HAP-1 (cell line): Measurements from ENCODE around the gene FAM170B.

Source experiments
- DNase-seq, 2 experiments: peaks; one replicate each; pipeline ENCODE4 v3.0.0-alpha.2; 2016 to 2020; ENCODE audit warnings: low spot score in 2 of 2
- H3K27me3 ChIP-seq: fragments of 250-450 bp; sonication (Bioruptor Pico); 2 replicates; pipeline ENCODE4 v1.5.1; 2020; ENCODE audit warnings: low read depth, mild to moderate bottlenecking, moderate library complexity
- H3K36me3 ChIP-seq: fragments of 250-450 bp; sonication (Bioruptor Pico); replicated peaks from 2 replicates; pipeline ENCODE4 v1.5.1; 2020; ENCODE audit warnings: mild to moderate bottlenecking
- H3K4me1 ChIP-seq: fragments of 250-450 bp; sonication (Bioruptor Pico); 2 replicates; pipeline ENCODE4 v1.5.1; 2020; ENCODE audit warnings: mild to moderate bottlenecking
- H3K4me3 ChIP-seq: fragments of 250-450 bp; sonication (Bioruptor Pico); 2 replicates; pipeline ENCODE4 v1.5.1; 2020; ENCODE audit warnings: mild to moderate bottlenecking, moderate library complexity
- H3K9me3 ChIP-seq: fragments of 250-450 bp; sonication (Bioruptor Pico); 2 replicates; pipeline ENCODE4 v1.5.1; 2020; ENCODE audit warnings: mild to moderate bottlenecking, moderate library complexity
- in situ Hi-C: fragments of 300-500 bp; cut with MboI; formaldehyde crosslinking; loops from 3 replicates; pipeline ENCODE4 v1.14.3; 2020; ENCODE audit warnings: low sequenced_read_pairs, inconsistent platforms, mixed read lengths

Gene FAM170B

DNA sequence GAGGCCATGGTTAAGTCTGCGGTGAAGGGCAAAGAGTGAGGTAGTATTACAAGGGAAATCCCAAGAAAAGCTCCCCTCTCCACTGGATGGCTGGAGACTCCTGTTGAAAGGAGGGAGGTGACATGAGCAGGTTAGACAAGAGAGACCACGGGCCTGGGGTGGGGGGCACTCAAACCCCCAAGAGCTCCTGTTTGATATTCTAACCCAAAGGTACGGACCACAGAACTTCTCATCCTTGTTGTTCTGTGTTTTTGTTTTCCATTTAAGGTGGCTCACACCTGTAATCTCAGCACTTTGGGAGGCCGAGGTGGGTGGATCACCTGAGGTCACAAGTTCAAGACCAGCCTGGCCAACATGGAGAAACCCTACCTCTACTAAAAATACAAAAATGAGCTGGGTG, 30.1 kb downstream of the FAM170B start:
- H3K4me3 ChIP-seq, result no peak overlapping the region
- in situ Hi-C loops, result no loop called here

DNA sequence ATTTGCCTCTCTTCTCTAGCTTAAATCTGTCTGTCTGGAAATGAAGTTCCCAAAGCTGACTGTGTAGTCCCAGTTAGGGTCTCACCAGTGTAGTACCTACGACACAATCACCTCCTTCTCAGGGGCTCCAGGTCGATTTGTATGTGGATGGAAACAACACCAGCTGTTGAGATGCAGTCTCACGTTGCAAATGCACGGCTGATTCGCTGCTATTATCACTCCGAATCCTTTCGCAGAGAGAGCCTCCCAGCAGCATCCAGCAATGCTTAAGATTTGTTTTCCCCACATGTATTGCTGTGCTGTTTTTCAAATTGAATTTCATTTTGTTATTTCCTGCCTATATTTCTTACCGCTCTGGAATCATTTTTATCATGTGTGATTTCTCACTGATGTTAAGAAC, 34.8 kb downstream of the FAM170B start:
- no peak overlapping the region for H3K4me3 ChIP-seq
- no peaks in the 10 kb centered on the region for H3K4me1 ChIP-seq
- in situ Hi-C loops, result no loop called here
- H3K36me3 ChIP-seq, result no peaks in the 10 kb centered on the region
- DNase-seq, result no peak
- no peaks in the 10 kb centered on the region for H3K27me3 ChIP-seq
- no peaks in the 10 kb centered on the region for H3K9me3 ChIP-seq

More for the DNA sequence above, 30.1 kb downstream of the FAM170B start:
- Histone ChIP-seq H3K9me3 (no peaks in the 10 kb centered on the region), H3K4me1 (no peaks in the 10 kb centered on the region), H3K36me3 (no peaks in the 10 kb centered on the region), H3K27me3 (no peaks in the 10 kb centered on the region)
- no peak for DNase-seq

DNA sequence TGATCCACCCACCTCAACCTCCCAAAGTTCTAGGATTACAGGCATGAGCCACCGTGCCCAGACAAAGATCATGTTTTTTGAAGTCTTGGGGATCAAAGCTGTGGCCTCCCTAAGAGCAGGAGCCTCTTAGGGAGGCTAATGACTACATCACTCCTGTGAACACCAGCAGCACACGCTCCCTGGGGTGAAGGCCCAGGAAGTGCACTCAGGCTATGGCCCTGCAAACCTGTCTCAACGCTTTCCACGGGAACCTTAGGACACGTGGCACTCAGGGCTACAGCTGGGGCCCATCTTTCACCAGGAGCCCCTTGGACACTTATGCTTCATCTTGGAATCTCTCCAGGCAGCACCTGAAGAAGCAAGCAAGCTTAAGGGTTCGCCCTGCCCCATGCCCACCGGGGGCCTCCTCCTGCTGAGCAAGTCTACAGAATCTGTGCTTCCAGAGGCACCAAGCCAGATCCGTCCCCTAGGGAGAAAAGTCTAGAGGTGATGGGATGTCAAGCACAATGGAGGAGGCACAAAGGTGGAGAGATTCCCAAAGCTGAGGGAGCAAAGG, 36.9 kb downstream of the FAM170B start:
- Histone ChIP-seq H3K27me3 (no peaks in the 10 kb centered on the region), H3K9me3 (no peaks in the 10 kb centered on the region), H3K4me3 (no peak overlapping the region), H3K36me3 (no peaks in the 10 kb centered on the region), H3K4me1 (no peaks in the 10 kb centered on the region)
- no peak for DNase-seq
- in situ Hi-C loops, result no loop called here

DNA sequence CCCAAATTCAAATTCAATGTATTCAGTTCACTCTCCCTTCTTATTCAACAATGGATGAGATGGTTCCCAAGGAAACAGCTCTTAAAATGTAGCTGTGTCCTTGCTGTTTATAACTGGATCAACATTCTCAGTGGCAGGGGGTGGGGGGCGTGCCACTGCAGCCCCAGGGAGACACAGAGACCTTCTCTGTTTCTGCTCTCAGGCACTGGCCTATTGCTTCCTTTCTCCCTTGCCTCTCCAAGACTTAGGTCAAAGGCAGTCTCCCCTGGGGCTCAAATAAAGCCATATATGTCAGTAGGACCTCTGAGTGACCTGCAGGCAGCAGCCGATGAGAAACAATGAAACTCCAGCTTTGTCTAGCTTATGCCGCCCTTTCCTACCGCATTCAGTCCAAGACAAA, 39.2 kb downstream of the FAM170B start:
- in situ Hi-C loops, result no loop called here
- no peak overlapping the region for H3K4me3 ChIP-seq
- H3K4me1 ChIP-seq, result no peaks in the 10 kb centered on the region
- H3K36me3 ChIP-seq, result no peaks in the 10 kb centered on the region
- no peaks in the 10 kb centered on the region for H3K9me3 ChIP-seq
- DNase-seq, result no peak
- no peaks in the 10 kb centered on the region for H3K27me3 ChIP-seq

DNA sequence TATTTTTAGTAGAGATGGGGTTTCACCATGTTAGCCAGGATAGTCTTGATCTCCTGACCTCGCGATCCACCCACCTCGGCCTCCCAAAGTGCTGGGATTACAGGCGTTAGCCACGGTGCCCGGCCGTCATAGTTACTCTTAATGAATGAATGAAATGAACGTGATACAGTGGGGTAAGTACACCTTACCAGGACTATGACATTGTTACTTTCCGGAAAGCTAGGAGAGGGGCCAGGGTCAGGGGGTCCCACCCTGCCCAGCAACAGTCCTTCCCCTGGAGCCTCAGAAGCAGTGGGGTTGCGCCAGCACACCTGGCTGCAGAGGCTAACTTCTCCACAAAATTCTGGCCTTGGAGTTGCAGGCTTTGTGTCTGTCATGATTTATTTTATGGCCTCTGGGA, 39.9 kb downstream of the FAM170B start:
- H3K27me3 ChIP-seq, result no peaks in the 10 kb centered on the region
- no peaks in the 10 kb centered on the region for H3K4me1 ChIP-seq
- no peak for DNase-seq
- in situ Hi-C loops, result no loop called here
- H3K9me3 ChIP-seq, result no peaks in the 10 kb centered on the region
- no peaks in the 10 kb centered on the region for H3K36me3 ChIP-seq
- H3K4me3 ChIP-seq, result no peak overlapping the region

DNA sequence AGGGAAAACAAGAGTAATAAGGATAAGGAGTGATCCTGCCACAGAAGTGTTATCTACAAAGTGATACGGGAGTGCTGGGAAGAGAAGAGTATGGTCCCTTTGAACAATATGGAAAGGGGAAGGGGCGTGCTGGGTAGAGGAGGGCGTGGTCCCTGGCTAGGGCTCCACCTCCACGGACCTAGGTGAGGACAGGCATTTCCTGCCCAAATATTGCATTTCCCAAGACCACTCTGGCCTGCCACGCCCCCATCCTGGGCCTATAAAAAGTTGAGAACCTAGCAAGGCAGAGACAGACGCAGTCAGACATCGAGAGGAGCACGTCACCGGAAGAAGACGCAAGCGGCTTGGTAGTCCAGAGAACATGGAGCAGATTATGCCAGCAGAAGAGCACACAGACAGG, 41.3 kb downstream of the FAM170B start:
- DNase-seq, result no peak
- no peaks in the 10 kb centered on the region for H3K27me3 ChIP-seq
- H3K9me3 ChIP-seq, result no peaks in the 10 kb centered on the region
- H3K4me3 ChIP-seq, result no peak overlapping the region
- in situ Hi-C loops, result no loop called here
- H3K36me3 ChIP-seq, result no peaks in the 10 kb centered on the region
- H3K4me1 ChIP-seq, result no peaks in the 10 kb centered on the region

DNA sequence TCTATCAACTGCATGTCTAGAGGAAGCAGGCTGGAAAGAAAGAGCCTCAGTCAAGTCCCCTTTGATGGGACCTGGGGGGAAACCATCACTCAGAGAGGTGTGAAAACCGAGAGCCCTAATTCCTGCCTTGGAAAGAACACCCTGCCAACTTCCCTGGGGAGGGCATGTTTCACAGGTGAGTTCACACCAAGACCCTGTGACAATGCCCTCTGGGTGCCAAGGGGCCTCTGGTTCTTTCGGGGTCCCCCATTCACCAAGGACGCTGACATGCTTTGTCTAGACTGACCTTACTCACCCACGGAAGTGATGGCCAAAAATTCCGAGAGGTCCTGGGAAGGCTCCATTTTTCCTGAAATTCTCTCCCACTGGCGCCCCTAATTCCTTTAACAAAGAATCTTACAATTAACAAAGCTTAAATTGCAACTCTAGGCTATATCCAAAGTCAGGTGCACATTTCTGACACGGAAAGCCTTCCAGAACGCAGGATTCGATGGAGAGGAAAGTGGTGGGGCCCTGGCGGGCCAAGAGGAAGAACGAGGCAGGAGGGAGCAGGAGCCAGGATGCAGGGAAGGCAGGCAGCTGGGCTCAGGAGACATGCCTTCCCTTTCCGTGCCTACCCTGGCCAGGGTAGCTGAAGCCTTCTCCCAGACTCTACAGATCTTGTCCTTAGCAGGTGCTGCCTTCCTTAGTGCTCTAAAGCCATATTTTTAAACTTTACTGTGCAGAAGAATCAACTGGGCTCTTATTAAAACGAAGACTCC, 42.2 kb downstream of the FAM170B start:
- H3K27me3 ChIP-seq, result no peaks in the 10 kb centered on the region
- in situ Hi-C loops, result no loop called here
- H3K4me3 ChIP-seq, result no peak overlapping the region
- H3K9me3 ChIP-seq, result no peaks in the 10 kb centered on the region
- H3K4me1 ChIP-seq, result no peaks in the 10 kb centered on the region
- no peaks in the 10 kb centered on the region for H3K36me3 ChIP-seq
- DNase-seq, result no peak

DNA sequence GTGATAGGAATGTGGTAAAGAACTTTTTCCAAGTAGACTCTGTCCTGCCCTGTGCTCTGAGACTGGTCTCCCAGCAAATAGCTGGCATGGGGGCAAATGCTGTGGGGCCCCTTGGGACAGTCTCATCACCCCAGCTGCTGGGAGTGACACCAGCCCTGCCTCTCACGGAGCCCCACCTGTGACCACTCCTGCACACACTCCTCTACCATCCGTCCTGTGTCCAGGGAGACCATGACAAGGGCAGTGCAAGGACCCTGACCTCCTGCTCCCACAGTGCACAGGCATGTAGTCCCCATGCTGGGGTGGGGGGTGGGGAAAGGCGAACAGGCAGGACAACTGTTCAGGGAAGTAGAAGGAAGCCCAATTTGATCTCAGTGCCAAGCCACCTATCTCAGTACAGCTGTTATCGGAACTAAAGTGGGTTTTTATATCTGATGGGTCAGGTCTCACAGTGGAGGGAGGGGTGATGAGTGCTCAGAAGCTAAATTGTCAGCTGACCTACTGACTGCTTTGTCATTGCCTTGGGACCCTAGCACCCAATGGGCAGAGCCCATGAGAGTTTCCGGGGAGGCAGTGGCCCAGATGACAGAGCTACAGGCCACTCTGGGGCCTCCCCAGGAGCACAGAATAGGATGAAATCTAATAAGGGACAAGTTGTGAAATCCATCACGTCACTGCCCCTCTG, 43.0 kb downstream of the FAM170B start:
- DNase-seq, result no peak
- no peaks in the 10 kb centered on the region for H3K27me3 ChIP-seq
- no peaks in the 10 kb centered on the region for H3K36me3 ChIP-seq
- in situ Hi-C loops, result no loop called here
- H3K4me3 ChIP-seq, result no peak overlapping the region
- H3K4me1 ChIP-seq, result no peaks in the 10 kb centered on the region
- H3K9me3 ChIP-seq, result no peaks in the 10 kb centered on the region

DNA sequence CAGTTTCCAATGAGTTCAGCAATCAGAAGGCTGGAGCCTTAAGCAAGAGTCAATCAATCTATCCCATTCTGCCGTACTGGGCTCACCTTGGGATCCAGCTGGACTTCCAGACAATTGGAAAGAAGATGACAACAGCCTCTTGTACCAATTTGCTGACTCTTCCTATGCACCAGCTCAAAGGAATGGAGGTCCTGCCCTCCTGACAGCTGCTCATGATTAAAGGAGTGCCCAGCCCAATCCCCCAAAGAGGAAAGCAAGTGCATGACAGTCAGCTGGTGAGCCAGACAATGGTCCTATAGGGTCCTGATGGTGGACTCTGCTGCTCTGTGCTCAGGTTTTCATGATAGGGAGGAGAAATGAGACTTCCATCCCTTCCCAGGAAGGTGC, 43.6 kb downstream of the FAM170B start:
- no peaks in the 10 kb centered on the region; the same call in 1 of the 2 replicates for H3K9me3 ChIP-seq
- no peak overlapping the region for H3K4me3 ChIP-seq
- no peaks in the 10 kb centered on the region for H3K4me1 ChIP-seq
- DNase-seq, result no peak
- no peaks in the 10 kb centered on the region for H3K27me3 ChIP-seq
- no peaks in the 10 kb centered on the region for H3K36me3 ChIP-seq
- in situ Hi-C loops, result no loop called here

DNA sequence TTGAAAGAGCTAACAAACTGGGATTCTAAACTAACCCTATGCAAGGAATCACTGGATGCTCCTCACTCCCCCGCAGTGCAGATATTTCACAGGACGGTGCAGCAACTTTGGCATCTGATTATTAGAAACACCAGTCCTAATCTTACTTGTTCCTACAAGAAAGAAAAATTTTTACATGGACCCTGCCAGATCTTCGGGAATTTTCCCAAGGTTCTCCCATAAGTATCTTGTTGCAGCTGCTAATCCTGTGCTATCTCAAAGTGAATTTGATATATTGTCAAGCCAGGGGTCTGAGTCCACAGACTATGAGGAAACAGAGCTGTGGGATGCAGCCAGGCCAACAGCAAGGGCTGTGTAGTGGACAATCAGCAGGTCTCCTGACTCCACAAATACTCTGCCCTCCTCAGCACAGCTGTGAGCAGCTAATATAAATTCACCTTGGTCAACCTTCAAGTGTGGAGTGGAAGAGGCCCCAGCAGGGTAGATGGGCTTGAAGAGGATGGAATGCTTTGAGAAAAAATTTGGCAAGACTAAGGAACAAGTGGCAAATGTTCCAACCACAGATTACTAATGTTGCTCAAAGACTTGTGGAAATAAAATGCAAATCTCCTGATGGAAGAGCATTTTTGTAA, 44.1 kb downstream of the FAM170B start:
- DNase-seq, result no peak
- in situ Hi-C loops, result no loop called here
- no peak overlapping the region for H3K4me3 ChIP-seq
- no peaks in the 10 kb centered on the region; the same call in 1 of the 2 replicates for H3K9me3 ChIP-seq
- no peaks in the 10 kb centered on the region for H3K36me3 ChIP-seq
- no peaks in the 10 kb centered on the region for H3K4me1 ChIP-seq
- H3K27me3 ChIP-seq, result no peaks in the 10 kb centered on the region

DNA sequence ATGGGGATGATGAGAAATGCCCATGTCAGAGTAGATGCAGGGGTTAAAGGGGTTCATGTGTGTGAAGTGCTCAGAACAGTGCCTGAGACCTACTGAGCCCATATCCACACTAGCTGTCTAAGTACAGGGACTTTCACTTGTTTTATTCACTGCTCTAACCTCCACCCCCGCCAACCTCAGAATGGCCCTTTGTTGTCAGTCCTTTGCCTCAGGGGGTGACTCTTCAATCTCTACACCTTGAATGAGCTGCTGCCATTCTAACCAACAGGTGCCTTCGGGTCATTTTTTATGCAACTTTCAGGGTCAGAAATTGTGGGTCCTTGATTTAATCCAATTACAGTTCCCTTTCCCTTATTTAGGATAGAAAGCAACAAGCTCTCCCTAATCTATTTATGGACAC, 44.7 kb downstream of the FAM170B start:
- in situ Hi-C loops, result no loop called here
- H3K4me3 ChIP-seq, result no peak overlapping the region
- no peaks in the 10 kb centered on the region; the same call in 1 of the 2 replicates for H3K9me3 ChIP-seq
- no peaks in the 10 kb centered on the region for H3K4me1 ChIP-seq
- H3K36me3 ChIP-seq, result no peaks in the 10 kb centered on the region
- no peaks in the 10 kb centered on the region for H3K27me3 ChIP-seq
- no peak for DNase-seq

DNA sequence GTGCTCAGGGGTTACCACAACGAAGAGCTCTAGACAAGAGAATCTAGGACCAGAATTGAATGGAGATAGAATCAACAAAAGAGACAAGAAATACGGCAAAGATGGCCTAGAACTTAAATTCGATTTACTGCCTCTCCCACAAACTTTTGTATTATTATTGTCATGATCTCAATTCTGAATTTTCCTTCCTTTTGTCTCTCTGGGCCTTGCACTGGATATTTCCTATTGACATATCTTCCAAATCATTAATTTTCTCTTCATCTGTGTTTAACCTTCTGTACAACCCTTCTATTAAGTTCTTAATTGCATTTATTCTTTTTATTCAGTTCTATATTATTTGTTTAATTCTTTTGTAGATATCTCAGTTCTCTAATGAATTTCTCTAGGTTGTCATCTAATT, 46.9 kb downstream of the FAM170B start:
- no peaks in the 10 kb centered on the region; the same call in 1 of the 2 replicates for H3K9me3 ChIP-seq
- no peaks in the 10 kb centered on the region for H3K36me3 ChIP-seq
- DNase-seq, result no peak
- H3K4me3 ChIP-seq, result no peak overlapping the region
- H3K4me1 ChIP-seq, result no peaks in the 10 kb centered on the region
- H3K27me3 ChIP-seq, result no peaks in the 10 kb centered on the region
- in situ Hi-C loops, result no loop called here

DNA sequence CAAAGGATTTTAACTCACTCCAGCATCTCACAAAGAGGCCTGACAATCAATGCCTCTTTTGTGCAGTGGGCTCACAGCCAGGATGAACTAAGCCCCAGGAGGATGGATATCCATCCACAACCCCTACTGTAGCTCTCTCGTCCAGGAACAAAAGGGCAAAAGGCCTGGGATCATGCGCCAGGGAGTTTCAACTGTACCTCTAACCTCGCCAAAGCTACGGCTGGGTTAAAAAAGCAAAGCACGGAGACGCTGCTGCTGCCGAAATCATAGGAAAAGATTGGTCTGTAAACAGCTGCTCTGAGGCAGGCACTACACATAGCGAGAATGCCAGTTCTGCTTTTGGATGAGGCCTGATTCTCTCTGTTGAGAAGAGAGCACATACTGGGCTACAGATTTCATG, 50.6 kb downstream of the FAM170B start:
- DNase-seq, result no peak

DNA sequence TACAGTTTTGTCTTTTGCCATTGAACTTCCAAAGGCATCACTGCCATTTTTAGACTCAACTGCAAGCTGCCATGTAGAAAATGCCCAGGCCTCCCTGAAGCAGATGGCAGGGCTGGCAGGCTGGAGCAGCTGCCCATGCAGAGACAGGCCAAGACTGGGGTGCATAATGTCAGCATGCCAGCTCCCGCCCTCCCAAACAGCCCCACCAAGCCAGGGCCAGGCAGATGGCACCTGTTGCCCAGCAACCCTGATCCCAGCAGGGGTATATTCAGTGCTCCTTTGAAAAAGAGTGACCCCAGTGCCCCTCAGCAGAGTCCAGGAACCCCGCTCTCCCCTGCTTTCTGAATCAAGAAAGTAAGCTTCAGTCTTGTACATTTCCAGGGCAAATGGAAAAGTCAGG, 51.1 kb downstream of the FAM170B start:
- no peaks in the 10 kb centered on the region for H3K36me3 ChIP-seq
- in situ Hi-C loops, result no loop called here
- H3K4me3 ChIP-seq, result no peak overlapping the region
- no peaks in the 10 kb centered on the region; the same call in 1 of the 2 replicates for H3K9me3 ChIP-seq
- no peaks in the 10 kb centered on the region for H3K4me1 ChIP-seq
- no peaks in the 10 kb centered on the region for H3K27me3 ChIP-seq
- DNase-seq, result no peak

More for the DNA sequence above, 50.6 kb downstream of the FAM170B start:
- Histone ChIP-seq H3K36me3 (no peaks in the 10 kb centered on the region), H3K4me1 (no peaks in the 10 kb centered on the region), H3K9me3 (no peaks in the 10 kb centered on the region; the same call in 1 of the 2 replicates), H3K4me3 (no peak overlapping the region), H3K27me3 (no peaks in the 10 kb centered on the region)
- in situ Hi-C loops, result no loop called here
